ENCODE measurements around the gene ACP7. TPM values are rescaled to one million over a fixed set of nuclear protein-coding genes. Genes with fewer than 3 reads are reported as not detected.

The ACP7 gene
- total RNA-seq, 1 donor from 2014 or later = 0.33 TPM

- no peak for TF ChIP-seq CTCF (IDR thresholded peaks at IDR 0.05; ENCODE audit: insufficient read depth, low read length, poor library complexity, severe bottlenecking)
- Histone ChIP-seq H3K4me3 (ENCODE audit: low read depth, low read length) (no peak overlapping the region), H3K27me3 (ENCODE audit: control insufficient read depth, insufficient read depth, low read length) (no peaks in the 10 kb centered on the region), H3K36me3 (ENCODE audit: control insufficient read depth, insufficient read depth, low read length) (no peaks in the 10 kb centered on the region)
- no peak for DNase-seq (ENCODE audit: low read depth)
Observed at GRCh38 chr19:39147480-39147879, 63.3 kb downstream of the ACP7 start.

GRCh38 chr19:39148939-39149529, 64.9 kb downstream of the ACP7 start:
- no peak for TF ChIP-seq CTCF (IDR thresholded peaks at IDR 0.05; ENCODE audit: insufficient read depth, low read length, poor library complexity, severe bottlenecking)
- DNase-seq (ENCODE audit: low read depth) = no peak
- H3K4me3 ChIP-seq (ENCODE audit: low read depth, low read length) = no peak overlapping the region
- no peaks in the 10 kb centered on the region for H3K36me3 ChIP-seq (ENCODE audit: control insufficient read depth, insufficient read depth, low read length)
- H3K27me3 ChIP-seq (ENCODE audit: control insufficient read depth, insufficient read depth, low read length) = no peaks in the 10 kb centered on the region

- no peak for DNase-seq (ENCODE audit: low read depth)
- Histone ChIP-seq H3K36me3 (ENCODE audit: control insufficient read depth, insufficient read depth, low read length) (no peaks in the 10 kb centered on the region), H3K27me3 (ENCODE audit: control insufficient read depth, insufficient read depth, low read length) (no peaks in the 10 kb centered on the region), H3K4me3 (ENCODE audit: low read depth, low read length) (no peak overlapping the region)
- no peak for TF ChIP-seq CTCF (IDR thresholded peaks at IDR 0.05; ENCODE audit: insufficient read depth, low read length, poor library complexity, severe bottlenecking)
Observed at GRCh38 chr19:39150235-39150634, 66.1 kb downstream of the ACP7 start.

- no peaks in the 10 kb centered on the region for H3K36me3 ChIP-seq (ENCODE audit: control insufficient read depth, insufficient read depth, low read length)
- DNase-seq (ENCODE audit: low read depth) = no peak
- no peak for TF ChIP-seq CTCF (IDR thresholded peaks at IDR 0.05; ENCODE audit: insufficient read depth, low read length, poor library complexity, severe bottlenecking)
- no peak overlapping the region for H3K4me3 ChIP-seq (ENCODE audit: low read depth, low read length)
- H3K27me3 ChIP-seq (ENCODE audit: control insufficient read depth, insufficient read depth, low read length) = no peaks in the 10 kb centered on the region
Observed at GRCh38 chr19:39150807-39151600, 66.8 kb downstream of the ACP7 start.

GRCh38 chr19:39152066-39152465, 67.9 kb downstream of the ACP7 start:
- TF ChIP-seq CTCF (IDR thresholded peaks at IDR 0.05; ENCODE audit: insufficient read depth, low read length, poor library complexity, severe bottlenecking) = no peak
- H3K36me3 ChIP-seq (ENCODE audit: control insufficient read depth, insufficient read depth, low read length) = no peaks in the 10 kb centered on the region
- H3K27me3 ChIP-seq (ENCODE audit: control insufficient read depth, insufficient read depth, low read length) = no peaks in the 10 kb centered on the region
- no peak overlapping the region for H3K4me3 ChIP-seq (ENCODE audit: low read depth, low read length)
- DNase-seq (ENCODE audit: low read depth) = no peak

Data from kidney epithelial cell (primary cell).